Activated naive CD8-positive, alpha-beta T cell treated with anti-CD3 and anti-CD28 coated beads, Interleukin-2, amount 10 ng/mL, durations not matched to agents 7 days and 5 days (primary cell): Measurements from ENCODE around the gene CRIM1. TPM values are rescaled to one million over a fixed set of nuclear protein-coding genes. Genes with fewer than 3 reads are reported as not detected.

Experiments
- ATAC-seq: fragments of 150-1000 bp; cut with Tn5 transposase; one replicate; pipeline ENCODE4 v1.10.0; 2021; ENCODE audit warnings: low read depth, moderate library complexity
- POLR2A ChIA-PET: fragments of 350-600 bp; sonication (Branson Sonifier 250); formaldehyde crosslinking; loops from one replicate; lab custom pipeline; 2021; ENCODE audit warnings: antibody characterized with exemption; lab: Charles Lee
- DNase-seq: peaks from one replicate; pipeline ENCODE4 v3.0.0; 2021
- H3K27ac Mint-ChIP-seq: one replicate; pipeline ENCODE4 v1.8.0; 2022; ENCODE audit warnings: mild to moderate bottlenecking, mixed read lengths
- H3K27me3 Mint-ChIP-seq: one replicate; pipeline ENCODE4 v1.8.0; 2022; ENCODE audit warnings: mild to moderate bottlenecking, moderate library complexity, mixed read lengths
- H3K36me3 Mint-ChIP-seq: one replicate; pipeline ENCODE4 v1.8.0; 2021; ENCODE audit warnings: mild to moderate bottlenecking, mixed read lengths
- H3K4me1 Mint-ChIP-seq: one replicate; pipeline ENCODE4 v1.8.0; 2021; ENCODE audit warnings: mixed read lengths
- H3K4me3 Mint-ChIP-seq: one replicate; pipeline ENCODE4 v1.8.0; 2022; ENCODE audit warnings: mild to moderate bottlenecking, moderate library complexity, mixed read lengths
- H3K9me3 Mint-ChIP-seq: one replicate; pipeline ENCODE4 v1.8.0; 2021; ENCODE audit warnings: mixed read lengths
- total RNA-seq, 2 experiments: library from RNA; stranded (reverse); gene quantifications; one replicate each; pipeline ENCODE4 v1.2.3, GENCODE V29; 2021

CRIM1 gene
- total RNA-seq, 2 experiments from 2014 or later: 3.2 to 3.5 TPM

DNA sequence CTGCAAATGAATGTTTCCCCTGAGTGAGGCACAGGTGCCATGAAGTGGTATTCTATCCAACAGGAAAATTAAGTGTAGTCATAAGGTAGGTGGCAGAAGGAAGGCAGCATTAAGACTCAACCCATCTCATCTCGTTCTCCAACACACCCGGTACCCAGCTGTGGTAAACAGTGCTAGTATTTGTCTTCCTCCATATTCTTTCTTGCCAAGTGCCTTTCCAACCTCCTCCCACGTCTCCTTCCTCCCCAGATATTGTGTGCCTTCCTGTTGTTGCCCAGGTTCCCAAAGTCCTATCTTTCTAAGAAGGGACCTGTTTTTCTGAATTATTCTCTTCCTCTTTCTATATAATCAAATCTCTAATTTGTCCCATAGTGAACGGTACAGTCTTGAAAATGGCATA is 83.5 kb downstream of the CRIM1 start:
- no peak overlapping the region for H3K4me3 Mint-ChIP-seq
- H3K9me3 Mint-ChIP-seq: no peaks in the 10 kb centered on the region
- ATAC-seq (no peak), DNase-seq (no peak)
- peaks cover 4% of the 10 kb centered on the region for H3K36me3 Mint-ChIP-seq
- H3K4me1 Mint-ChIP-seq: peaks cover 7% of the 10 kb centered on the region
- no peak overlapping the region for H3K27ac Mint-ChIP-seq
- peaks cover 3% of the 10 kb centered on the region for H3K27me3 Mint-ChIP-seq
- POLR2A ChIA-PET: no interaction called here

- peaks cover 11% of the 10 kb centered on the region for H3K4me1 Mint-ChIP-seq
- POLR2A ChIA-PET: no interaction called here
- H3K9me3 Mint-ChIP-seq: no peaks in the 10 kb centered on the region
- H3K27ac Mint-ChIP-seq: no peak overlapping the region
- H3K4me3 Mint-ChIP-seq: no peak overlapping the region
- ATAC-seq (no peak), DNase-seq (no peak)
- peaks cover 3% of the 10 kb centered on the region for H3K27me3 Mint-ChIP-seq
- peaks cover 5% of the 10 kb centered on the region for H3K36me3 Mint-ChIP-seq
Measured at GRCh38 chr2:36441065-36441625, 85.6 kb downstream of the CRIM1 start.

GRCh38 chr2:36441816-36442215 is 86.2 kb downstream of the CRIM1 start:
- Mint-ChIP-seq H3K9me3 (no peaks in the 10 kb centered on the region), H3K4me1 (peaks cover 11% of the 10 kb centered on the region), H3K4me3 (peak overlapping the region; percentile 40), H3K27me3 (peaks cover 3% of the 10 kb centered on the region), H3K36me3 (peaks cover 5% of the 10 kb centered on the region), H3K27ac (peak overlapping the region; percentile 17)
- ATAC-seq (peak; percentile 58), DNase-seq (no peak)
- POLR2A ChIA-PET: no interaction called here

DNA sequence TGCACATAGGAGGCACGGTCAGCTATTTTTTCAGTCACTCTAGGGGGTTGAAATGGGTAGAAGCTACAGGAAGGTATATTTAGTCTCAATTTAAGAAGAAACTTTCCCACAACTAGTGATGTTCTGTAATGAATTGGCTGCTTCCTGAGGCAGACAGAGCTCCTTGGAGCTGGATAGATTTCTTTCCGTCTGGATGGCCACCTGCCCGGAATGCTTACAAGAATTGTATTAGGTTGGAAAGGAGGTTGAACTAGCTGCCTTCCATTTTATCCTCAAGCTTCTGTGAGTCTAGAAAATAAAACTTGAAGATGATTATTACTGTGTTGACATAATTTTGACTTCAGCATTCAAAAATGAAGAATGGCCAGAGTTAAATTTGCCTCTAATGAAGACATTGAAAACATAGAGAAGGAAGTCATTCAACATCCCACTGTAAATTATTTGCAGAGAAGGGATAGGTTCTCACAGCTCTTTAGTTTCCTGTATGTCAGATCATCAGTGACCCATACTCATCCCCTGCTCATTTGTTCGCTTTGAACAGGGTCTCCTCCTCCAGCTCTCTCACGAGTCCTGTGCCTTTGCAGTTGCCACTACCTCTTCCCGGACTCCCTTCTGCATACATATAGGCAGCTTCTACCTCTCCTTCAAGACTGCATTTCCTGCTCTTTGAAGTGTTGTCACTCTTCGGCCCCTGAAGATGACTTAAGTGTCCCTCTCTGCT is 88.8 kb downstream of the CRIM1 start:
- POLR2A ChIA-PET: no interaction called here
- H3K9me3 Mint-ChIP-seq: no peaks in the 10 kb centered on the region
- no peak for ATAC-seq
- peaks cover under 1% of the 10 kb centered on the region for H3K27me3 Mint-ChIP-seq
- peaks cover 11% of the 10 kb centered on the region for H3K4me1 Mint-ChIP-seq
- DNase-seq: no peak
- H3K27ac Mint-ChIP-seq: no peak overlapping the region
- no peak overlapping the region for H3K4me3 Mint-ChIP-seq
- H3K36me3 Mint-ChIP-seq: peaks cover 5% of the 10 kb centered on the region

- H3K27me3 Mint-ChIP-seq: no peaks in the 10 kb centered on the region
- peaks cover 5% of the 10 kb centered on the region for H3K36me3 Mint-ChIP-seq
- no peaks in the 10 kb centered on the region for H3K9me3 Mint-ChIP-seq
- H3K27ac Mint-ChIP-seq: no peak overlapping the region
- H3K4me1 Mint-ChIP-seq: peaks cover 11% of the 10 kb centered on the region
- DNase-seq: no peak
- POLR2A ChIA-PET: no interaction called here
- no peak overlapping the region for H3K4me3 Mint-ChIP-seq
- no peak for ATAC-seq
Measured at GRCh38 chr2:36445185-36445866, 89.7 kb downstream of the CRIM1 start.

- POLR2A ChIA-PET: no interaction called here
- Mint-ChIP-seq H3K27ac (no peak overlapping the region), H3K4me1 (peaks cover 11% of the 10 kb centered on the region), H3K9me3 (no peaks in the 10 kb centered on the region), H3K27me3 (no peaks in the 10 kb centered on the region), H3K36me3 (peaks cover 5% of the 10 kb centered on the region), H3K4me3 (no peak overlapping the region)
- DNase-seq: no peak
- no peak for ATAC-seq
Measured at GRCh38 chr2:36446294-36446693, 90.7 kb downstream of the CRIM1 start.

DNA sequence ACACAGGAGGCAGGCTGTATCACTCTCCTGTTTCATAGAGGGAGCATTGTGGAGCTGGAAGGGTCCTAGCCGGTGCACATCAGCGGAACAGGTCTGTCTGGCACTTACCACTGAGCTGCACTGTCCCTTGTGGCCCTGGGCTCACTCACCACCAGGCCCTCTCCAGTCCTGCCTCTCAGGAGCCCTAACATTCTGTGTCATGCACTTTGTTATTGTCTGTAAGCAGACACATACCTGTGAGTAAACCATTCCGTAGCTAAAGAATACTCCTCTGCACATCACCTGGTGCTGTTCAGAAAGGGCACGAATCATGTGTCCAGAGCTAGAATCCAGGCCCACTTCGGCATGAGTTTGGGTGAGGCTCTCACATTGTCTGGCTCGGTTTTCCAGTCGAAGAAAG is 93.6 kb downstream of the CRIM1 start:
- DNase-seq: no peak
- no peaks in the 10 kb centered on the region for H3K27me3 Mint-ChIP-seq
- ATAC-seq: no peak
- H3K4me1 Mint-ChIP-seq: peaks cover 4% of the 10 kb centered on the region
- no peak overlapping the region for H3K27ac Mint-ChIP-seq
- H3K9me3 Mint-ChIP-seq: no peaks in the 10 kb centered on the region
- H3K4me3 Mint-ChIP-seq: no peak overlapping the region
- POLR2A ChIA-PET: no interaction called here
- peaks cover 1% of the 10 kb centered on the region for H3K36me3 Mint-ChIP-seq

- ATAC-seq (no peak), DNase-seq (no peak)
- H3K36me3 Mint-ChIP-seq: no peaks in the 10 kb centered on the region
- H3K27me3 Mint-ChIP-seq: no peaks in the 10 kb centered on the region
- no peaks in the 10 kb centered on the region for H3K9me3 Mint-ChIP-seq
- H3K4me3 Mint-ChIP-seq: no peak overlapping the region
- H3K27ac Mint-ChIP-seq: no peak overlapping the region
- POLR2A ChIA-PET: no interaction called here
- no peaks in the 10 kb centered on the region for H3K4me1 Mint-ChIP-seq
Measured at GRCh38 chr2:36449943-36450392, 94.4 kb downstream of the CRIM1 start.

DNA sequence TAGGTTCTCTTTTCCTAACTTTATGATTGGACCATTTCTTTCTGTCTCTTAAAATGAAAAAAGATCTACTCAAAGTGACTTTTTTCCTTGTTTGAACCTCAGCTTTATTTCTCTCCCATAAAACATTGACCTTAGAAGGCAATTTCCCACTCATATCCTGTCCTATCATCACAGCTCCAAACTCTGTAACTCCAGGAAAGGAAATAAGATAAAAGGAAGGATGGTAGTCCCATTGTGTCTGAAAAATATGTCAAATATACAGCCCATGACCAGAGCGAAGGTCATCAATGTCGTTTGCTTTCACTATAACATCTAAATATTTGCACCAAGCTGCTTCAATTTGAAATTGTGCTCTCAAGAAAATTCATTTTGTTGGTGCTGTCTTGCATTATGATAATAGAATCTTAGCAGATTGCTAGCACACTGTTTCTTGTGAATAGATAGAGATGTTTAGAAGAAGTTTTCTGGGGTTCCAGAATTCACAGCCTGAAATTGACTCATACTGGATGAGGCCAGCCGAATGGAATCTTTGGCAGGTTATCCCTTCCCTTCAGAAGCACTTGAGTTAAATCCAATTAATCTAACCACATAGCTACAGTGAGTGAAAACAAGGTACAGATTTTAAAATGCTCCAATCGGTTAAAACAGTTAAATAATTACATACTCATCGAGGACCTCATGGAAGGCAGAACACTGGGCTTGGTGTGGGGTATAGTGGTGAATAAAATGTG is 95.1 kb downstream of the CRIM1 start:
- no peaks in the 10 kb centered on the region for H3K4me1 Mint-ChIP-seq
- H3K27me3 Mint-ChIP-seq: no peaks in the 10 kb centered on the region
- POLR2A ChIA-PET: no interaction called here
- no peaks in the 10 kb centered on the region for H3K9me3 Mint-ChIP-seq
- H3K4me3 Mint-ChIP-seq: no peak overlapping the region
- no peak for ATAC-seq
- no peaks in the 10 kb centered on the region for H3K36me3 Mint-ChIP-seq
- DNase-seq: no peak
- H3K27ac Mint-ChIP-seq: no peak overlapping the region

- Mint-ChIP-seq H3K4me3 (no peak overlapping the region), H3K27me3 (no peaks in the 10 kb centered on the region), H3K27ac (no peak overlapping the region), H3K9me3 (no peaks in the 10 kb centered on the region), H3K4me1 (no peaks in the 10 kb centered on the region), H3K36me3 (no peaks in the 10 kb centered on the region)
- no peak for DNase-seq
- ATAC-seq: no peak
- POLR2A ChIA-PET: no interaction called here
Measured at GRCh38 chr2:36451512-36451911, 95.9 kb downstream of the CRIM1 start.

DNA sequence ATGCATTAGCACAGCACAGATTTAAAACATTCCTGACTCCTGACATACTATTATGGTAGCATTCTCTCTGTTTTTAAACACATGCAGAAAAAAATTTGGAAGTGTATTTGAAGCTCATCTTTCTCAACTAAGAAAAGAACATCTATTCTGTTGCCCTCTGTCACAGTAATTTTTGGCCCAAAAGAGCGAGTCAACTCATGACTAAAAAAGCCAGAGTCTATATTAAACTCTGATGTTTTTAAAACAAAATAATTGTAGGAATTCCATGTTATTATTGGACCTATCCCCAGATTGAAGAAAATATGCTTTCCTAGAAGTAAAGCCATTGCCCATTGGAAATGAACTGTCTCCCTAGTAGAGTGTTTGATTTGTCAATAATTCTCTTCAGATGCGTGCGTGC is 96.7 kb downstream of the CRIM1 start:
- DNase-seq (no peak), ATAC-seq (no peak)
- no peak overlapping the region for H3K27ac Mint-ChIP-seq
- POLR2A ChIA-PET: no interaction called here
- H3K4me3 Mint-ChIP-seq: no peak overlapping the region
- H3K9me3 Mint-ChIP-seq: no peaks in the 10 kb centered on the region
- H3K27me3 Mint-ChIP-seq: no peaks in the 10 kb centered on the region
- no peaks in the 10 kb centered on the region for H3K4me1 Mint-ChIP-seq
- no peaks in the 10 kb centered on the region for H3K36me3 Mint-ChIP-seq

DNA sequence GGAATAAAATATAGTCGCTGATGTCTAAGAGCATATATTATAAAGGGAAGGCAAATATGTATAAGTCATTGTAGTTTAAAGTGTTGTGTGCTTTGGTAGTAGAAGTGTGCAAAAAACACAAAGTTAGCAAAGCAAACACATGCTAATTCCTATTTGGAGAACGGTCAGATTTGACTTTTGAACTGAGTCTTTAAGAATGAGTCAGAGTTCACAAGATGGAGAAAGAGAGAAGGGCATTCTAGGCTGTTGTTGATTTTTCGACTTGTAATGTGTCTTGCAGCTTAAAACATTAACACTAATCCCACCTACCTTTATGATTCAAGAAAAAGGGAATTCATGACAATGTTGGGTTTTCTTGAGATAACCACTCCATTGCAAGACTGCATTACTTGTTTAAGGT is 98.1 kb downstream of the CRIM1 start:
- Mint-ChIP-seq H3K27ac (no peak overlapping the region), H3K4me3 (no peak overlapping the region), H3K36me3 (no peaks in the 10 kb centered on the region), H3K27me3 (no peaks in the 10 kb centered on the region), H3K4me1 (no peaks in the 10 kb centered on the region), H3K9me3 (no peaks in the 10 kb centered on the region)
- DNase-seq (no peak), ATAC-seq (no peak)
- POLR2A ChIA-PET: no interaction called here

DNA sequence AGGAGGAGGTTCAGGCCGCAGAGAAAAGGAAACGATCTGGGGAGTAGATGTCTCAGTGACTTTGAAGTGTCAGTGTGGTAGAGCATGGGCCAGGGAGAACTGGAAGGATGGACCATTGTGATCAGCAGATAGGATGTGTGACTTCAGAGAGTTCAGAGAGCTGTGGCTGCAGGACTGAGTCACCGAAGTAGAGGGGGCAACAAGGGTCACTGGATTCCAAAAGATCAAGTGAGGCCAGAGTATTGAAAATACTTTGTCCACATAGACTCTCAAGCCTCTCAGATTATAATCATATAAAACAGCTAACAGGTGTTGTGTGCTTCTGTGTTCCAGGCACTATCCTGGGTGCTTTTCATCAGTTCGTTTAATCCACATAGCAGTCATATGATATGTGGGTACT is 99.4 kb downstream of the CRIM1 start:
- H3K9me3 Mint-ChIP-seq: no peaks in the 10 kb centered on the region
- no peaks in the 10 kb centered on the region for H3K36me3 Mint-ChIP-seq
- POLR2A ChIA-PET: no interaction called here
- H3K27me3 Mint-ChIP-seq: no peaks in the 10 kb centered on the region
- ATAC-seq (no peak), DNase-seq (no peak)
- no peaks in the 10 kb centered on the region for H3K4me1 Mint-ChIP-seq
- no peak overlapping the region for H3K4me3 Mint-ChIP-seq
- H3K27ac Mint-ChIP-seq: no peak overlapping the region
